GM06990 (cell line): ENCODE data around the gene INTS3.
"Not testable (repeated sequence)": the region's sequence is repeated elsewhere in the genome, so short reads cannot be mapped to it uniquely, and the experiment has no call there.

Source experiments
- DNase-seq: peaks from one replicate; pipeline ENCODE4 v3.0.0-alpha.2; 2011; ENCODE audit not compliant: insufficient read length; ENCODE audit errors: extremely low read depth
- H3K27me3 ChIP-seq: replicated peaks from 2 replicates; pipeline ENCODE4 v1.6.0; 2011; ENCODE audit warnings: low read length; ENCODE audit not compliant: control insufficient read depth, insufficient read depth
- H3K36me3 ChIP-seq: 2 replicates; pipeline ENCODE4 v1.5.1; 2011; ENCODE audit warnings: low read length; ENCODE audit not compliant: control insufficient read depth, insufficient read depth
- H3K4me3 ChIP-seq: replicated peaks from 2 replicates; pipeline ENCODE4 v1.5.1; 2011; ENCODE audit warnings: low read depth, mild to moderate bottlenecking, control low read depth, low read length
- TF ChIP-seq, protein P1 (sequence below): IDR thresholded peaks from 2 replicates; pipeline ENCODE4 v1.5.1; 2011; ENCODE audit warnings: low read length, control low read depth, mild to moderate bottlenecking, inconsistent platforms; ENCODE audit not compliant: insufficient read depth, poor library complexity, severe bottlenecking

The INTS3 gene

GRCh38 chr1:153698020-153698922 lies 29.6 kb upstream of the INTS3 start:
- DNase-seq, result no peak
- Histone ChIP-seq H3K36me3 (no peaks in the 10 kb centered on the region), H3K4me3 (no peak overlapping the region), H3K27me3 (no peaks in the 10 kb centered on the region)
- TF ChIP-seq, protein P1, sequence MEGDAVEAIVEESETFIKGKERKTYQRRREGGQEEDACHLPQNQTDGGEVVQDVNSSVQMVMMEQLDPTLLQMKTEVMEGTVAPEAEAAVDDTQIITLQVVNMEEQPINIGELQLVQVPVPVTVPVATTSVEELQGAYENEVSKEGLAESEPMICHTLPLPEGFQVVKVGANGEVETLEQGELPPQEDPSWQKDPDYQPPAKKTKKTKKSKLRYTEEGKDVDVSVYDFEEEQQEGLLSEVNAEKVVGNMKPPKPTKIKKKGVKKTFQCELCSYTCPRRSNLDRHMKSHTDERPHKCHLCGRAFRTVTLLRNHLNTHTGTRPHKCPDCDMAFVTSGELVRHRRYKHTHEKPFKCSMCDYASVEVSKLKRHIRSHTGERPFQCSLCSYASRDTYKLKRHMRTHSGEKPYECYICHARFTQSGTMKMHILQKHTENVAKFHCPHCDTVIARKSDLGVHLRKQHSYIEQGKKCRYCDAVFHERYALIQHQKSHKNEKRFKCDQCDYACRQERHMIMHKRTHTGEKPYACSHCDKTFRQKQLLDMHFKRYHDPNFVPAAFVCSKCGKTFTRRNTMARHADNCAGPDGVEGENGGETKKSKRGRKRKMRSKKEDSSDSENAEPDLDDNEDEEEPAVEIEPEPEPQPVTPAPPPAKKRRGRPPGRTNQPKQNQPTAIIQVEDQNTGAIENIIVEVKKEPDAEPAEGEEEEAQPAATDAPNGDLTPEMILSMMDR, result no peak

DNA sequence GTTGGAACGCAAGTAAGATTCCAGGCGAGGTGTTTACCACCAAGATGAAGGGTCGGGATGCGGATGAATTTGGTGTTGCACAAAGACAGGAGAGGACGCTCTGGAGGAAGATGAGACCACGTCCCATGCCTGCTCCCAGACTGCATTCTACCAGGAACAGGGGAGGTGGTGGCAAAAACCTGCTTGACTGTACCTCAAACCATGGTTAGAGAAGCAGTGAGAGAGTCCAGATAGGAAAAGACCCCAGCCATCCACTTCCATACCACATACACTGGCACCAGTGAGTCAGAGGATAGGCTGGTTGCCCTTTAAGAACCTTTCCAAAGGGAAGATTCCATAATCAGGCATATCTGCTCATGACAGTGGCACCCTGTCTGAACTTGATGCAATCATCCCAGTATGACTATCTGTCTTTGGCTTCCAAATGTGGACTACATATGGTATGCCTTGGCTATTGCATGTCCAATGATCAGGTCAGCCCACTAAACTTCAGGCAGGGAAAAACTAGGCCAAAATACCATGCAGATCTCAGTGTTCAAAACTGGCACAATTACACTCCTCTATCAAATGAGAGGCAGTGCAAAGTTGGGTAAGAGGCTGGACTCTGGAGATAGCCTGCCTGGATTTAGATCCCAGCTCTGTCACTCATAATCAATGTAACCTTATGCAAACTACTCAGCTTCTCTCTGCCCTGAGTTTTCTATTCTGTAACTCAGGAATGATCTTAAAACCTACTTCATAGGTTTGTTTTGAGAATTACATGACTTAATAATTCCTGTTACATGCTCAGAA lies 28.7 kb upstream of the INTS3 start:
- TF ChIP-seq, protein P1, result no peak
- DNase-seq, result no peak
- no peaks in the 10 kb centered on the region for H3K36me3 ChIP-seq
- H3K27me3 ChIP-seq, result no peaks in the 10 kb centered on the region
- no peak overlapping the region for H3K4me3 ChIP-seq

DNA sequence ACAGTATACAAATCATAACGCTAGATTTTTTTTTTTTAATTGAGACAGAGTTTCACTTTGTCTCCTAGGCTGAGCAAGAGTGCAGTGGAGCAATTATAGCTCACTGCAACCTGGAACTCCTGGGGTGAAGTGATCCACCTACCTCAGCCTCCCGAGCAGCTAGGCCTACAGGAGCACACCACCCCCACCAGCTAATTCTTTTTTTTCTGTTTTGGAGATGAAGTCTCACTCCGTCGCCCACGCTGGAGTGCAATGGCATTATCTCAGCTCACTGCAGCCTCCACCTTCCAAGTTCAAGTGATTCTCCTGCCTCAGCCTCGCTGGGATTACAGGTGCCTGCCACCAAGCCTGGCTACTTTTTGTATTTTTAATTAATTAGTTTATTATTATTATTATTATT lies 28.1 kb upstream of the INTS3 start:
- no peaks in the 10 kb centered on the region for H3K27me3 ChIP-seq
- TF ChIP-seq, protein P1, result no peak
- no peaks in the 10 kb centered on the region for H3K36me3 ChIP-seq
- H3K4me3 ChIP-seq, result no peak overlapping the region
- DNase-seq, result no peak

DNA sequence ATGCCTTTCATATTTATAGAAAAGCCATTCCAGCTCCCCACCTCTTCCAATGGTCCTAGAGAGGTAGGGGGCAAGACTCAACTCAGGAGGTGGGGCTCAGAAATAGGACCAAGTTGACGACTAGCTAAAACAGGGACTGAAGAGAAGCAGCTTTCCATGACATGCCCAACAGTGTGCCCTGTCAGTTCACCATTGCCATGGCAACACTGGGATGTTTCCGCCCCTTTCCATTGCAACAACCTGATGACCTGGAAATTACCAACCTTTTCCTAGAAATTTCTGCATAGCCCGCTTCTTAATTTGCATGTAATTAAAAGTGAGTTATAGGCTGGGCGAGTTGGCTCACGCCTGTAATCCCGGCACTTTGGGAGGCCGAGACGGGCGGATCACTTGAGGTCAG lies 22.4 kb upstream of the INTS3 start:
- TF ChIP-seq, protein P1, result no peak
- H3K27me3 ChIP-seq, result no peaks in the 10 kb centered on the region
- no peaks in the 10 kb centered on the region for H3K36me3 ChIP-seq
- H3K4me3 ChIP-seq, result no peak overlapping the region
- DNase-seq, result no peak

DNA sequence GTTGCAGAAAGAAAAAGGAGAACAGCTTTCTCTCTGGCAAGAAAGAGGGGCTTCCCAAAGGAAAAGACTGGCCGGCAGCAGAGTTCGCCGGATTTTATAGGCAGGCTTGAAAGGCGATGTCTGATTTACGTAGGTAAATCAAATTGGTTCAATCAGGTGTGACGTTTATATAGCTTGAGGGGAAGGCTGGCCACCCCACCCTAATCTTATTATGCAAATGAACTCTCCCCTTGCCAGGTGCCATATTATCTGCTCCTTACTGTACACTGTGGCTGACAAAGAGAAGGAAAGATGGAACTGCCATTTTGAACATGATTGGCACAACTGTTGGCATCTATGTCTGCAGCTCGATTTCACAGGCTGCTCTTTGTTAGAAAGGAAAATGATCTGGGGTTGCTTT lies 16.8 kb upstream of the INTS3 start:
- H3K36me3 ChIP-seq, result no peaks in the 10 kb centered on the region
- no peak for DNase-seq
- H3K4me3 ChIP-seq, result no peak overlapping the region
- TF ChIP-seq, protein P1, result no peak
- H3K27me3 ChIP-seq, result no peaks in the 10 kb centered on the region

DNA sequence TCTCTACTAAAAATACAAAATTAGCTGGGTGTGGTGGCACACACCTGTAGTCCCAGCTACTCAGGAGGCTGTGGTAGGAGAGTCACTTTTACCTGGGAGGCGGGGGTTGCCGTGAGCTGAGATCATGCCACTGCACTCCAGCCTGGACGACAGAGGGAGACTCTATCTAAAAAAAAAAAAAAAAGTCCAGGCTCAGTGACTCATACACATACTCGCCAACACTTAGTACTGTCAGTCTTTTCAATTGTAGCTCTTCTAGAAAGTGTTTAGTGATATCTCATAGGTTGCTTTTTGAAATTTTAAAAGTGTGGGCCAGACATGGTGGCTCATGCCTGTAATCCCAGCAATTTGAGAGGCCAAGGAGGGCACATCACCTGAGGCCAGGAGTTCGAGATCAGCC lies 11.6 kb upstream of the INTS3 start:
- not testable (repeated sequence) for H3K27me3 ChIP-seq, H3K36me3 ChIP-seq, DNase-seq, H3K4me3 ChIP-seq
